Measurements from ENCODE around the gene GPC3.

DNA sequence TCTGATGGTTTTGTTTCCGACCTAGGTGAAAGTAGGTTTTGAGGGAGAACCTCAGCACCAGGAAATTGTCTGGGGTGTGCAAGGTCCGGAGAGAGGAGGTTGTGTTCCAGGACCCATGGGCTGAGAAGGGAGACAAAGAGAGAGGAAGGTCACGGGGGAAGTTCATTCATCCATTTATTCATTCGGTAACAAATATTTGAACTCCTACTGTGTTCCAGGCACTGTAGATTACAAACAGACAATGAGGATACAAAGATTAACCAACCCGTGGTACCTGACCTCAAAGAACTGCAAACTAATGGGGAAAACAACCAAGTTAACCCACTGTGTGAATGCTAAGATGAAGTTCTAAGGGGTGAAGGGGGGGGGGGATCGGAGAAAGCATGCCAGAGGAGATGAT lies 1.8 kb upstream of the GPC3 start:
- no peak for TF ChIP-seq CREB1 (IDR thresholded peaks at IDR 0.05; ENCODE audit: low read depth)
- no peak for TF ChIP-seq CEBPB (IDR thresholded peaks at IDR 0.05)
- TF ChIP-seq TCF12 (IDR thresholded peaks at IDR 0.05; ENCODE audit: low read depth) = no peak
- TF ChIP-seq USF1 (IDR thresholded peaks at IDR 0.05) = no peak
- no peak for TF ChIP-seq NFIC (IDR thresholded peaks at IDR 0.05)
- TF ChIP-seq EP300 (IDR thresholded peaks at IDR 0.05; ENCODE audit: borderline replicate concordance) = no peak
- TF ChIP-seq YY1 (IDR thresholded peaks at IDR 0.05; ENCODE audit: low read depth) = no peak
- TF ChIP-seq, protein P1, sequence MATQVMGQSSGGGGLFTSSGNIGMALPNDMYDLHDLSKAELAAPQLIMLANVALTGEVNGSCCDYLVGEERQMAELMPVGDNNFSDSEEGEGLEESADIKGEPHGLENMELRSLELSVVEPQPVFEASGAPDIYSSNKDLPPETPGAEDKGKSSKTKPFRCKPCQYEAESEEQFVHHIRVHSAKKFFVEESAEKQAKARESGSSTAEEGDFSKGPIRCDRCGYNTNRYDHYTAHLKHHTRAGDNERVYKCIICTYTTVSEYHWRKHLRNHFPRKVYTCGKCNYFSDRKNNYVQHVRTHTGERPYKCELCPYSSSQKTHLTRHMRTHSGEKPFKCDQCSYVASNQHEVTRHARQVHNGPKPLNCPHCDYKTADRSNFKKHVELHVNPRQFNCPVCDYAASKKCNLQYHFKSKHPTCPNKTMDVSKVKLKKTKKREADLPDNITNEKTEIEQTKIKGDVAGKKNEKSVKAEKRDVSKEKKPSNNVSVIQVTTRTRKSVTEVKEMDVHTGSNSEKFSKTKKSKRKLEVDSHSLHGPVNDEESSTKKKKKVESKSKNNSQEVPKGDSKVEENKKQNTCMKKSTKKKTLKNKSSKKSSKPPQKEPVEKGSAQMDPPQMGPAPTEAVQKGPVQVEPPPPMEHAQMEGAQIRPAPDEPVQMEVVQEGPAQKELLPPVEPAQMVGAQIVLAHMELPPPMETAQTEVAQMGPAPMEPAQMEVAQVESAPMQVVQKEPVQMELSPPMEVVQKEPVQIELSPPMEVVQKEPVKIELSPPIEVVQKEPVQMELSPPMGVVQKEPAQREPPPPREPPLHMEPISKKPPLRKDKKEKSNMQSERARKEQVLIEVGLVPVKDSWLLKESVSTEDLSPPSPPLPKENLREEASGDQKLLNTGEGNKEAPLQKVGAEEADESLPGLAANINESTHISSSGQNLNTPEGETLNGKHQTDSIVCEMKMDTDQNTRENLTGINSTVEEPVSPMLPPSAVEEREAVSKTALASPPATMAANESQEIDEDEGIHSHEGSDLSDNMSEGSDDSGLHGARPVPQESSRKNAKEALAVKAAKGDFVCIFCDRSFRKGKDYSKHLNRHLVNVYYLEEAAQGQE (IDR thresholded peaks at IDR 0.05; ENCODE audit: low read depth) = no peak

All from Ishikawa (cell line).